Measurements from ENCODE around the gene RASSF7.
A peak's percentile ranks its signal among the peaks of the same experiment; 100 is the strongest.

Gene RASSF7

DNA sequence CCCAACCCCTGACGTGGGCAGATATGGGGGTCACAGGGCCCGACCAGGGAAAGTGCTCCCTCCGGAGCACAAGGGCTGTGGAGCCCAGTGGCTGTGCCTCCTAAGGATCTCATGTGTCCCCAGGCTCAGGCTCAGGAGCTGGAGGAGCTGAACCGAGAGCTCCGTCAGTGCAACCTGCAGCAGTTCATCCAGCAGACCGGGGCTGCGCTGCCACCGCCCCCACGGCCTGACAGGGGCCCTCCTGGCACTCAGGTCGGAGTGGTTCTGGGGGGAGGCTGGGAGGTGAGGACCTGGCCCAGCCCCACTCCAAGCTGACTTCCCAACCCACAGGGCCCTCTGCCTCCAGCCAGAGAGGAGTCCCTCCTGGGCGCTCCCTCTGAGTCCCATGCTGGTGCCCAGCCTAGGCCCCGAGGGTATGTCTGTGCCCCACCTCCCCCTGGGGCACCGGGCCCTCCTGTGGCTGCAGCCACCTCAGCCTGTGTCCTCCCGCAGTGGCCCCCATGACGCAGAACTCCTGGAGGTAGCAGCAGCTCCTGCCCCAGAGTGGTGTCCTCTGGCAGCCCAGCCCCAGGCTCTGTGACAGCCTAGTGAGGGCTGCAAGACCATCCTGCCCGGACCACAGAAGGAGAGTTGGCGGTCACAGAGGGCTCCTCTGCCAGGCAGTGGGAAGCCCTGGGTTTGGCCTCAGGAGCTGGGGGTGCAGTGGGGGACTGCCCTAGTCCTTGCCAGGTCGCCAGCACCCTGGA, 2.5 kb downstream of the RASSF7 start:
- TF ChIP-seq, protein P1, sequence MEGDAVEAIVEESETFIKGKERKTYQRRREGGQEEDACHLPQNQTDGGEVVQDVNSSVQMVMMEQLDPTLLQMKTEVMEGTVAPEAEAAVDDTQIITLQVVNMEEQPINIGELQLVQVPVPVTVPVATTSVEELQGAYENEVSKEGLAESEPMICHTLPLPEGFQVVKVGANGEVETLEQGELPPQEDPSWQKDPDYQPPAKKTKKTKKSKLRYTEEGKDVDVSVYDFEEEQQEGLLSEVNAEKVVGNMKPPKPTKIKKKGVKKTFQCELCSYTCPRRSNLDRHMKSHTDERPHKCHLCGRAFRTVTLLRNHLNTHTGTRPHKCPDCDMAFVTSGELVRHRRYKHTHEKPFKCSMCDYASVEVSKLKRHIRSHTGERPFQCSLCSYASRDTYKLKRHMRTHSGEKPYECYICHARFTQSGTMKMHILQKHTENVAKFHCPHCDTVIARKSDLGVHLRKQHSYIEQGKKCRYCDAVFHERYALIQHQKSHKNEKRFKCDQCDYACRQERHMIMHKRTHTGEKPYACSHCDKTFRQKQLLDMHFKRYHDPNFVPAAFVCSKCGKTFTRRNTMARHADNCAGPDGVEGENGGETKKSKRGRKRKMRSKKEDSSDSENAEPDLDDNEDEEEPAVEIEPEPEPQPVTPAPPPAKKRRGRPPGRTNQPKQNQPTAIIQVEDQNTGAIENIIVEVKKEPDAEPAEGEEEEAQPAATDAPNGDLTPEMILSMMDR (IDR thresholded peaks at IDR 0.05; ENCODE audit: low read length): no peak
- TF ChIP-seq EZH2 (IDR thresholded peaks at IDR 0.05; ENCODE audit: borderline replicate concordance, low read length): no peak
- no peak overlapping the region for H3K4me3 ChIP-seq (ENCODE audit: low read depth, low read length, poor library complexity, severe bottlenecking)
- H3K4me1 ChIP-seq (ENCODE audit: insufficient read depth, low read length, severe bottlenecking): peaks cover 39% of the 10 kb centered on the region
- H3K36me3 ChIP-seq (ENCODE audit: insufficient read depth, low read length): no peaks in the 10 kb centered on the region; the same call in 1 of the 2 replicates
- no peak overlapping the region for H2AFZ ChIP-seq (ENCODE audit: low read length)
- H4K20me1 ChIP-seq (ENCODE audit: insufficient read depth, low read length): no peaks in the 10 kb centered on the region
- no peak overlapping the region for H3K4me2 ChIP-seq (ENCODE audit: low read length)
- no peaks in the 10 kb centered on the region for H3K27me3 ChIP-seq (ENCODE audit: insufficient read depth, low read length)
- H3K9ac ChIP-seq (ENCODE audit: low read length): no peak overlapping the region
- H3K27ac ChIP-seq (ENCODE audit: low read depth, low read length, poor library complexity, severe bottlenecking): no peak overlapping the region
- H3K9me3 ChIP-seq (ENCODE audit: low read length): no peaks in the 10 kb centered on the region
- H3F3A ChIP-seq (ENCODE audit: insufficient read depth, low read length): no peaks in the 10 kb centered on the region
- H3K79me2 ChIP-seq (ENCODE audit: insufficient read depth, low read length): no peaks in the 10 kb centered on the region
- H3K9me2 ChIP-seq (ENCODE audit: low read depth, low read length): no peaks in the 10 kb centered on the region

GRCh38 chr11:563812-564578, 3.2 kb downstream of the RASSF7 start:
- H3F3A ChIP-seq (ENCODE audit: insufficient read depth, low read length): no peaks in the 10 kb centered on the region
- H3K4me1 ChIP-seq (ENCODE audit: insufficient read depth, low read length, severe bottlenecking): peaks cover 41% of the 10 kb centered on the region
- no peak overlapping the region for H2AFZ ChIP-seq (ENCODE audit: low read length)
- H3K27ac ChIP-seq (ENCODE audit: low read depth, low read length, poor library complexity, severe bottlenecking): no peak overlapping the region
- H3K27me3 ChIP-seq (ENCODE audit: insufficient read depth, low read length): no peaks in the 10 kb centered on the region
- no peaks in the 10 kb centered on the region for H3K9me2 ChIP-seq (ENCODE audit: low read depth, low read length)
- H3K4me2 ChIP-seq (ENCODE audit: low read length): no peak overlapping the region
- no peak overlapping the region for H3K4me3 ChIP-seq (ENCODE audit: low read depth, low read length, poor library complexity, severe bottlenecking)
- no peak overlapping the region for H3K9ac ChIP-seq (ENCODE audit: low read length)
- TF ChIP-seq, protein P1 (IDR thresholded peaks at IDR 0.05; ENCODE audit: low read length): no peak
- TF ChIP-seq EZH2 (IDR thresholded peaks at IDR 0.05; ENCODE audit: borderline replicate concordance, low read length): no peak
- no peaks in the 10 kb centered on the region for H3K9me3 ChIP-seq (ENCODE audit: low read length)
- H4K20me1 ChIP-seq (ENCODE audit: insufficient read depth, low read length): no peaks in the 10 kb centered on the region
- H3K36me3 ChIP-seq (ENCODE audit: insufficient read depth, low read length): no peaks in the 10 kb centered on the region; the same call in 1 of the 2 replicates
- no peaks in the 10 kb centered on the region for H3K79me2 ChIP-seq (ENCODE audit: insufficient read depth, low read length)

- Histone ChIP-seq H3K36me3 (ENCODE audit: insufficient read depth, low read length) (no peaks in the 10 kb centered on the region; the same call in 1 of the 2 replicates), H4K20me1 (ENCODE audit: insufficient read depth, low read length) (no peaks in the 10 kb centered on the region), H3F3A (ENCODE audit: insufficient read depth, low read length) (no peaks in the 10 kb centered on the region), H2AFZ (ENCODE audit: low read length) (no peak overlapping the region), H3K9me2 (ENCODE audit: low read depth, low read length) (no peaks in the 10 kb centered on the region), H3K27ac (ENCODE audit: low read depth, low read length, poor library complexity, severe bottlenecking) (no peak overlapping the region), H3K9ac (ENCODE audit: low read length) (no peak overlapping the region), H3K79me2 (ENCODE audit: insufficient read depth, low read length) (no peaks in the 10 kb centered on the region), H3K4me3 (ENCODE audit: low read depth, low read length, poor library complexity, severe bottlenecking) (no peak overlapping the region), H3K9me3 (ENCODE audit: low read length) (no peaks in the 10 kb centered on the region), H3K27me3 (ENCODE audit: insufficient read depth, low read length) (peaks cover 5% of the 10 kb centered on the region; the same call in 1 of the 2 replicates), H3K4me1 (ENCODE audit: insufficient read depth, low read length, severe bottlenecking) (peaks cover 33% of the 10 kb centered on the region), H3K4me2 (ENCODE audit: low read length) (no peak overlapping the region; the same call in 1 of the 2 replicates)
- no peak for TF ChIP-seq EZH2 (IDR thresholded peaks at IDR 0.05; ENCODE audit: borderline replicate concordance, low read length)
- TF ChIP-seq, protein P1 (IDR thresholded peaks at IDR 0.05; ENCODE audit: low read length): peak; percentile 28; the same call in 1 of the 2 replicates
Measured at GRCh38 chr11:565921-566509, 5.2 kb downstream of the RASSF7 start.
